A549 treated with Mapracorat at 1 μM for 4 hours (cell line): ENCODE data around the gene TBC1D3I. TPM values are rescaled to one million over a fixed set of nuclear protein-coding genes. Genes with fewer than 3 reads are reported as not detected.

Experiments
- total RNA-seq: library from RNA; stranded (reverse); fragments of 200-300 nt; extraction: Qiagen RNA extraction; gene quantifications from 5 replicates; pipeline ENCODE4 v1.2.3, GENCODE V29; 2022

The TBC1D3I gene
- 0.23 to 0.35 TPM (median 0.27 TPM) in 3 of 5 replicates, not detected in the others for total RNA-seq

GRCh38 chr17:36264470-36264869 lies at the start of gene TBC1D3I:
TBC1D3I (minus strand) TSS chr17:36264570; CDS start chr17:36262985, 1,585 bp downstream.

GRCh38 chr17:36210439-36211211 lies 53.7 kb downstream of the TBC1D3I start, which contains the start of gene CCL4L2:
CCL4L2 (plus strand) TSS chr17:36211063.

Other genes with a start within 250 kb of the TBC1D3I start
- gene CCL23, start 246.6 kb downstream of the TBC1D3I start, total RNA-seq, result not detected in 5 replicates
- 0.21 TPM in 1 of 5 replicates, not detected in the others for gene CCL18, start 200.3 kb downstream of the TBC1D3I start, total RNA-seq
- gene CCL3, start 174.4 kb downstream of the TBC1D3I start, total RNA-seq, result not detected in 5 replicates
- not detected in 5 replicates for gene CCL4, start 160.7 kb downstream of the TBC1D3I start, total RNA-seq
- 2.1 to 3.7 TPM (median 2.6 TPM) in 5 replicates for gene TBC1D3B, start 87.9 kb downstream of the TBC1D3I start, total RNA-seq
- gene CCL3L1, start 67.8 kb downstream of the TBC1D3I start, total RNA-seq, result not detected in 5 replicates
- not detected in 5 replicates for gene CCL4L2, start 53.5 kb downstream of the TBC1D3I start, total RNA-seq
- gene TBC1D3G, start 59.3 kb upstream of the TBC1D3I start, total RNA-seq, result 0.12 TPM in 1 of 5 replicates, not detected in the others
- gene TBC1D3H, start 123.9 kb upstream of the TBC1D3I start, total RNA-seq, result not detected in 5 replicates
- 78.6 to 91.5 TPM (median 84.4 TPM) in 5 replicates for gene ZNHIT3, start 222.1 kb upstream of the TBC1D3I start, total RNA-seq